ENCODE measurements around the gene ATP1A1. TPM values are rescaled to one million over a fixed set of nuclear protein-coding genes. Genes with fewer than 3 reads are reported as not detected.

The ATP1A1 gene
- total RNA-seq, 1 donor from 2014 or later = 228 TPM

GRCh38 chr1:116389013-116389412, 16.0 kb downstream of the ATP1A1 start:
- no peak for DNase-seq (ENCODE audit: low read depth, low spot score)

GRCh38 chr1:116389686-116390085, 16.6 kb downstream of the ATP1A1 start:
- no peak for DNase-seq (ENCODE audit: low read depth, low spot score)

DNA sequence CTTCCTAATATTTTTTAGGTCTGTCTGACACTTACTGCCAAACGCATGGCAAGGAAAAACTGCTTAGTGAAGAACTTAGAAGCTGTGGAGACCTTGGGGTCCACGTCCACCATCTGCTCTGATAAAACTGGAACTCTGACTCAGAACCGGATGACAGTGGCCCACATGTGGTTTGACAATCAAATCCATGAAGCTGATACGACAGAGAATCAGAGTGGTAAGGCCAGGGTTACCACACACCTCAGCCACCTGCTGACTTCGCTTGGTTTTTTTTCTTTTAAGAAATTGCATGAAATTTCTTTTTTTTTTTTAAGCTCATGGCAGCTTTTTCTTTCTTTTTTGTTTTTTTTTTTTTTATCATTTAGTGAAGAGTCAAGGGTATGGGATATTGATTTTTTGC, 17.2 kb downstream of the ATP1A1 start:
- DNase-seq (ENCODE audit: low read depth, low spot score) = no peak

DNA sequence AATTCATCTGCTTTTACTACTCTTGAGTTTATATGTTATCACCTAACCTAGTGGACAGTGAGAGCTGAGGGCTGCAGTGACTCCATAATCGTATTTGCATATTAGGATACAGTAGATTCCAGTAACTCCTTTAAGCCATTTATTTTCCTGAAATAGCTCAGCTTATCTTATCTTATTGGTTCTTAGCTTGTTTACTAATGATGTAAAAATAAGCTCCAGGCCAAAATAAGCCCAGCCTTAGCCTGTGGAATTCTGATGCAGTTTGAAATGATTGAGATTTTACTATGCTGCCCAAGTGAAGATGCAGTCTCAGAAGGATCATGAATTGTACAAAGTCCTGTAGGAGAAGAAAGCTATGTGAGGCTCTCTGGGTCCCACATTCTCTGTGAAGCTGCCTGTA, 18.1 kb downstream of the ATP1A1 start:
- no peak for DNase-seq (ENCODE audit: low read depth, low spot score)

DNA sequence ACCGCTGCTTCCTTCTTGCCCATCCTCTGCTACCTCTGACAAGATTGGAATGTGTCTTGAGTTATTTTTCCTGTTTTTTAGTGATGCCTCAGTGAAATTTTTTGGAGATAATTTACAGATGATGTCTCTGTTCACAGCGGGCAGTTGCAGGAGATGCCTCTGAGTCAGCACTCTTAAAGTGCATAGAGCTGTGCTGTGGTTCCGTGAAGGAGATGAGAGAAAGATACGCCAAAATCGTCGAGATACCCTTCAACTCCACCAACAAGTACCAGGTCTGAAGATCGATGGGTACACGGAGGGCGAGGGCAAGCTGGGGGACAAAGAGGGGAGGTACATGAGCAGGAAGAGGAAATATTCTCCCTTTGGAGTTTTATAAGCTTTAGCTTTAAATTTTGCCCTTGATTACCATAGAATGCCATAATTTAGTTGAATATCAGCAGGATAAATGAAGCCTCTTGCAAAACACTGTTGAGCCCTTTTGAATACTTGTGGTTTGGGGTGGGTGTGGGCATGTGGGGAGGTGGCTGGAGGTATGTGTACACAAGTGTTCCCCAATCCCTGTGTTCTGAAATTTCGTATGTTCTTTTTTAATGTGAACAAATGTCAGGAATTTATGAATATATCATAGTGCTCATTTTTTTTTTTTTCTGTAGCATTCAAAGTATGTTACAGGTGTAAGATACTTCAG, 19.8 kb downstream of the ATP1A1 start:
- no peak for DNase-seq (ENCODE audit: low read depth, low spot score)

DNA sequence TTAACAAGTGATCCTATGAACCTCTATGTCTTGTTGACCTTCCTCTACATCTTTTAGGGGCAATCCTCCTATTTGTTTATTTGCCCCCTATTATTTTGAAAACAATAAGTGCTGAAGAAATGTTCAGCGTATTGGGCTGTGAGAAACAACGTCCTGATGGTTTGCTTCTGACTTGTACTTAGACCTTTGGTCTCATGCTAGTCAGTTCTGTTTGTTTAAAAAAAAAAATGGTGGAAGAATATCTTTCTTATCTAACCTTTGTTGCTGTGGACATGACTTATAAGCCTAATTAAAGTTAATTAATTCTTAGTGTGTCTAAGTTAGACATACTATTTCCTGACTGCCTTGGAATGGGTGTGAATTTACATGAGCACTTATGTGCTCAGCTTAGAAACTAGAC, 20.7 kb downstream of the ATP1A1 start:
- DNase-seq (ENCODE audit: low read depth, low spot score) = no peak

GRCh38 chr1:116394270-116394669, 21.2 kb downstream of the ATP1A1 start:
- DNase-seq (ENCODE audit: low read depth, low spot score) = no peak

DNA sequence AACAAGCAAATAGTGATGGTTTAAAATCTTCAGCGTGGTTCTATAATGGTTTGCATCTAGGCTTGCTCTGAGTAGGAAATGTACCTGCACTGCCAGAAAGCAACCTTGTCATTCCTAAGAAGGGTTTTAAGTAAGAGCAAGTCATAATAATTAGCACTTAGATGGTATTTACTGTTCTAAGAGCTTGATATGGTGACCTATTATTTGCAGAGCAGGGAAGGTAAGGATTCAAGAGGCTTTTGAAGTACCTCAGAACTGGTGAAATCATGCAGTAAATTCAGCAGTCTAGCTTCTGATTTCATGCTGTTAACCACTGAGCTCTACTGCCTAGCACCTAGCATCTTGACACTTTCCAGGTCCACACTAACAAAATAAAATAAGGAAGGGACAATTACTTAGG, 23.7 kb downstream of the ATP1A1 start:
- DNase-seq (ENCODE audit: low read depth, low spot score) = no peak

DNA sequence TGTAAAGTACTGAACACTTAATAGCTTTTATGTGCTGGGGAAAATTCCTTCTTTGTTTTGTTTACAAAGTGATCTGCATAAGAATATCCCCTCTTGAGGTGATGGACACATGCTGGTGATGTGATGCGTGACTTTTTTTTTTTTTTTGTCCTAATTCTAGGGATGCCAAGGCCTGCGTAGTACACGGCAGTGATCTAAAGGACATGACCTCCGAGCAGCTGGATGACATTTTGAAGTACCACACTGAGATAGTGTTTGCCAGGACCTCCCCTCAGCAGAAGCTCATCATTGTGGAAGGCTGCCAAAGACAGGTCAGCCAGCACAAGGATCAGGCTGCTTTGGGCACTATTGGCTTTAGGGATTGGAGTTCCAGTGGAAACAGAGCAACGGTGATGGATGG, 24.7 kb downstream of the ATP1A1 start:
- no peak for DNase-seq (ENCODE audit: low read depth, low spot score)

GRCh38 chr1:116400780-116401179, 27.7 kb downstream of the ATP1A1 start:
- no peak for DNase-seq (ENCODE audit: low read depth, low spot score)

- DNase-seq (ENCODE audit: low read depth, low spot score) = no peak
Measured at GRCh38 chr1:116401646-116402176, 28.7 kb downstream of the ATP1A1 start.

DNA sequence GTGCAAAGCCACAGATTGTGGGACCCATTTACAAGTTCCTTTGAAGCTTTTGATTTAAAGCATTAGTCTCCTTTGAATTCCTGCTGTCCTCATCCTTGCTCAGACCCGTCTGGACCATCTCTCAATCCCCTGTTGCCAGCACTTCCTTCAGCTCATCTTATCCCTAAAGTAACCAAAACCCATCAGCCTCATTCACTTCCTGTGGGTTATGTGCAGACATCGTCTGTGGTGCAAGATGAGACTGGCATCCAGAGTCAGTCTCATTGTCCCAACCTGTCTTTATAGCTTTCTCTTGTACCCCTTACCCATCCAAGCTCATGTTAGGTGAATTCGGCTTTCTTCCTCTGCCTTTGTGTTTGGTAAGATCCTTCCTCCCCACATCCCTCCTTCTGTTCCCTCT, 29.3 kb downstream of the ATP1A1 start:
- no peak for DNase-seq (ENCODE audit: low read depth, low spot score)

DNA sequence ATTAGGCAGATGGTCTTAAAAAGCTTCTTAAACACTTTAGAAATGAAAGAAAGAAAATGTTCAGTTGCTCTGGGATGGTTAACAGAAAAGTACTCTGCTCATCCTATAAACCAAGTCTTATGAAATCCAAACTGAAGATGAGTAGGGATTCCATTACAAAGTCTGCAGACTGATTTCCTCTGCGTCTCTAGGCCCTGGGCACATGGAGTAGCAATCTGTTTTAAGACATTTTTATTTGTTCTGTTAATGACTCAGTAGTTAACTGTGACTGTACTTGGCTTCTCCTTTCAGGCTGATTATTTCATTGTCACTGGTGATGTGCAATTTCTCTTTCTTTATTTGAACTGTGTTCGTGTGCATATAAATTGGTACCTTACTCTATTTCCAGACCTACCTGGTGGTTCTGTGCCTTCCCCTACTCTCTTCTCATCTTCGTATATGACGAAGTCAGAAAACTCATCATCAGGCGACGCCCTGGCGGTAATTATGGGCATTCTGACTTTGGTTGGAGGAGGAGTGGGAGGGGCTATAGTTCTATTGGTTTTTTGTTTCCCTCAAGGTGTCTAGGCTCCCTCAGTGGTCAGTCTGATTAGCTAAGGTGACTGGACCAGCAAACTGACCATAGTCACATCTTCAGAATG, 30.6 kb downstream of the ATP1A1 start:
- no peak for DNase-seq (ENCODE audit: low read depth, low spot score)

DNA sequence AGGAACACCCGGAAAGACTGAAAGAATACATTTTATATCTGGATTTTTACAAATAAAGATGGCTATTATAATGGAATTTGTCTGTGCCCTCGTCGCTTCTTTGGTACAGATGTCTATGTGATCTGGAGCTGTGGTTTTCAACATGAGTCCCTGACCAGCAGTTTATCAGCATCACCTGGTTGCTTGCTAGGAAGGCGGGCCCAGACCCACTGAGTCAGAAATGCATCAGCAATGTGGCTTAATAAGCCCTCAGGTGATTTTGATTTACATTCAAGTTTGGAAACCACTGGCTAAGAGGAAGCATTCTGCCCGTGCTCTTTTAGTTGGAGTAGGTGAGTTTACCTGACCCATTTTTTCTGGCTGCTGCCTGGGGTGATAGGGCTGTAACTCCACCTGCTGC, 31.7 kb downstream of the ATP1A1 start:
- no peak for DNase-seq (ENCODE audit: low read depth, low spot score)

GRCh38 chr1:116405241-116406135, 32.4 kb downstream of the ATP1A1 start:
- DNase-seq (ENCODE audit: low read depth, low spot score) = no peak

- no peak for DNase-seq (ENCODE audit: low read depth, low spot score)
Measured at GRCh38 chr1:116407033-116407432, 34.0 kb downstream of the ATP1A1 start.

- no peak for DNase-seq (ENCODE audit: low read depth, low spot score)
Measured at GRCh38 chr1:116408193-116408592, 35.1 kb downstream of the ATP1A1 start.

DNA sequence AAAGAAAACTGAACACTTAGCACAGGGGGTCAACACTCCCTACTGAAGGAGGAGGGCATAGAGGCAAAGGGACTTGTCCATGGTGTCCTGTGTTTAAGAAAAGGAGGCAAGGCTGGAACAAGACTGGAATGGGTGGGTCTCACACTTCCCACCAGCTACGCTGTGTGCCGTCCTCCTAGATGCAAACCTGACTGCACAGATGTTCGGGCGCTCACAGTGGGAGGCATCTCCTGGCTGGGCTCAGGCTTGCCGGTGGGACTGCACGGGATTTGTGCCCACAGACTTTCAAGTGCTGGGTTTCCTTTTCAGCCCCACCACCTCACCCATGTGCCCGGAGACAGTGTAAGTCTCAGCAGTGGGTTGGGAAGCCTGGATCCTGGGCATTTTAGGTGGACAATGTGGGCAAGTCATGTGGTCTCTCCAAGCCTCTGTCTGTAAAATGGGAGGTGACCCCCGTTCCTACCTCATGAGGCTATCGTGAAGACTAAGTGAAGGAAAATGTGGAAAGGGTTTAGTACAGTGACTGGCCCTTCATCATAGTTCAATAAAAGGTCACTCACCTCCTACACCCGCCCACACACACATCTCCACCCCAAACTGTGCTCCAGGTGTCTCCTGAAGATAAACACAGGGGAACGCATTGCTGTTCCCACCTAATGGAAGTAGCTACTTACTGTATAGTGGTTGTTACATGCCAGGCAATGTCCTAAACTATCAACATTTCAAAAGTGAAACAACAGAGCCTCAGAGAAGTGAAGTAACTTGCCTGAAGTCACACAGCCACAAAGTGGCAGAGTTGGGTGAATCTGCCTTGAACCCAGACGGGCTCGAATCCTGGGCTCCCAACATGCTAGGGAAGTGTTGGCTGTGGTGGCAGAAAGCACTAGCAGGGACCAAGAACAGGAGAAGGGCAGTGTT, 36.0 kb downstream of the ATP1A1 start:
- no peak for DNase-seq (ENCODE audit: low read depth, low spot score)

GRCh38 chr1:116409751-116410191, 36.7 kb downstream of the ATP1A1 start:
- no peak for DNase-seq (ENCODE audit: low read depth, low spot score)

DNA sequence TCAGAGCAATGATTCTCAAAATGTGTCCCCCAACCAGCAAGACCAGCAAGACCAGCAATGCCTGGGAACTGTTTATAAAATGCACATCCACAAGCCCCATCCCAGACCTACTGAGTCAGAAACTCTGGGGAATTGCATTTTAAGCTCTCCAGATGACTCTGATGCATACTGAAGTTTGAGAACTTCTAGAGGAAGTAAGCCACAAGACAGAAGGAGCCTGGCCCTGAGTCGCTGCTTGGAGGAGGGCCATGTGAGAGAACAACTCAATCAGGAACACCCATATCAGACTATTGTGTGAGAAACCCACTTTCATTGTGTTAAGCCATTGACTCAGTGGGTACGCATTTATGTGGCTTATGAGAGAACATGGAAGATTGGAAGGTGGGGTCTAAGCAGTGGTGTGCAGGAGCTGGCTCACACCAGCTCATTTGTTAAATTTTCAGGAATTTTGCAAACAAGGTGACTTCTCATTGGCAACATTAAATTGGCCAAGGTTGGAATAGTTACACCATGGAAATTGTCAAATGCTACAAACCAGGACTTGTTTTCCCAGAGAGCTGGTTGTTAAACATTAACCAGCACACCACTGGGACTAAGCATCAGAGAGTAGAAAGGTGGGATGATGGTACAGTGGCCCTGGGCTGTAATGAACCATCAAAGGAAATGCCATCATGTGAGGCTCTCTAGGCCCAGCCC, 38.9 kb downstream of the ATP1A1 start:
- no peak for DNase-seq (ENCODE audit: low read depth, low spot score)

DNA sequence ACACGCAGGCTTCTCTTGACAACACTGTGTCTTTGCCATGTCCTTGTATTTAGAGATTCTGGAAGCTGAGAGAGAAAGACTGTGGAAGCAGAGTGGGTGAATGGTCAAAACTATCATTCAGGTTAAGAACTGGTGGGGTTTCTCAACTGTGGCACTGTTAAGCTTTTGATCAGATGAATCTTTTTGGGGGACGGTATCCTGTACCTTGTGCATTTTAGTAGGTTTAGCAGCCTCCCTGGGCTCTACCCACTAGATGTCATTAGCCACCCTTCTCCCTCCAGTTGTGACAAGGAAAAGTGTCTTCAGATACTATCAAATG, 39.4 kb downstream of the ATP1A1 start:
- no peak for DNase-seq (ENCODE audit: low read depth, low spot score)
